Loucy (cell line): ENCODE data around the gene CD58.
"Not testable (repeated sequence)": the region's sequence is repeated elsewhere in the genome, so short reads cannot be mapped to it uniquely, and the experiment has no call there.

Experiments
- EZH2phosphoT487 ChIP-seq: fragments of 200-600 bp; IDR thresholded peaks from 2 replicates; pipeline ENCODE4 v1.6.1; 2018; ENCODE audit warnings: antibody characterized with exemption, mild to moderate bottlenecking, moderate library complexity, borderline replicate concordance
- TF ChIP-seq, protein P1 (sequence below): fragments of 200-600 bp; sonication (generic); conservative IDR thresholded peaks from 2 replicates; pipeline ENCODE4 v1.5.1; 2014; ENCODE audit warnings: mild to moderate bottlenecking, antibody characterized with exemption, low read length

DNA sequence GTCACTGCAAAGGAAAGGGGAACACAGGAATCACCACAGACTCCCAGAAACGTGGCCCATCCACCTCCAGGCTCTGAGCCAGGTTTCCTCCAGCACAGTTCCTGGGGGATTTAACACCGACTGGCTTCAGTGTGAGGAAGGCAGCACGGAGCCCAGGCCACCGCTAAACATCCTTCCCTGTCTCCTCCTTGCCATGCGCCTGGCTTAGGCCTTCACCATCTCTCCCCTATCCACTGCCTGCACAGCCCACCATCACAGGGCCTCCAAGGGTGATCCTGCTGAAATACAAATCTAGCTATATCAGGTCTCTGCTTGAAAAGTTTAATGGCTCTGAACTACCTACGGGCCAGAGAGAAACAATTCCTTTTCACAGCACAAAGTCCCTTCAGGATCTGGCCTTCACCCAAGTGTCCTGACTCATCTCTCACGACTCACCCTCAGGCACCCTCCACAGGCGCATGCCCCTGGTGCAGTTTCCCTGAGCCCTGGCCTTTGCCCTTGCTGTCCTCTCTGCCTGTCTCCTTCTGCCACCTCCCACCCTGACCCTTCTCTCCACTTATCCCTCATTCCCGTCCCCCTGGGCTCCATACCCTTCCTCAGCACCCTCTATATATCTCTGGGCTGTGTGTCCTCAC lies 18.4 kb upstream of the CD58 start:
- TF ChIP-seq, protein P1, sequence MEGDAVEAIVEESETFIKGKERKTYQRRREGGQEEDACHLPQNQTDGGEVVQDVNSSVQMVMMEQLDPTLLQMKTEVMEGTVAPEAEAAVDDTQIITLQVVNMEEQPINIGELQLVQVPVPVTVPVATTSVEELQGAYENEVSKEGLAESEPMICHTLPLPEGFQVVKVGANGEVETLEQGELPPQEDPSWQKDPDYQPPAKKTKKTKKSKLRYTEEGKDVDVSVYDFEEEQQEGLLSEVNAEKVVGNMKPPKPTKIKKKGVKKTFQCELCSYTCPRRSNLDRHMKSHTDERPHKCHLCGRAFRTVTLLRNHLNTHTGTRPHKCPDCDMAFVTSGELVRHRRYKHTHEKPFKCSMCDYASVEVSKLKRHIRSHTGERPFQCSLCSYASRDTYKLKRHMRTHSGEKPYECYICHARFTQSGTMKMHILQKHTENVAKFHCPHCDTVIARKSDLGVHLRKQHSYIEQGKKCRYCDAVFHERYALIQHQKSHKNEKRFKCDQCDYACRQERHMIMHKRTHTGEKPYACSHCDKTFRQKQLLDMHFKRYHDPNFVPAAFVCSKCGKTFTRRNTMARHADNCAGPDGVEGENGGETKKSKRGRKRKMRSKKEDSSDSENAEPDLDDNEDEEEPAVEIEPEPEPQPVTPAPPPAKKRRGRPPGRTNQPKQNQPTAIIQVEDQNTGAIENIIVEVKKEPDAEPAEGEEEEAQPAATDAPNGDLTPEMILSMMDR = not testable (repeated sequence)
- TF ChIP-seq EZH2phosphoT487 = not testable (repeated sequence)
